ENCODE data around the gene LUC7L.

- TF ChIP-seq, protein P1, sequence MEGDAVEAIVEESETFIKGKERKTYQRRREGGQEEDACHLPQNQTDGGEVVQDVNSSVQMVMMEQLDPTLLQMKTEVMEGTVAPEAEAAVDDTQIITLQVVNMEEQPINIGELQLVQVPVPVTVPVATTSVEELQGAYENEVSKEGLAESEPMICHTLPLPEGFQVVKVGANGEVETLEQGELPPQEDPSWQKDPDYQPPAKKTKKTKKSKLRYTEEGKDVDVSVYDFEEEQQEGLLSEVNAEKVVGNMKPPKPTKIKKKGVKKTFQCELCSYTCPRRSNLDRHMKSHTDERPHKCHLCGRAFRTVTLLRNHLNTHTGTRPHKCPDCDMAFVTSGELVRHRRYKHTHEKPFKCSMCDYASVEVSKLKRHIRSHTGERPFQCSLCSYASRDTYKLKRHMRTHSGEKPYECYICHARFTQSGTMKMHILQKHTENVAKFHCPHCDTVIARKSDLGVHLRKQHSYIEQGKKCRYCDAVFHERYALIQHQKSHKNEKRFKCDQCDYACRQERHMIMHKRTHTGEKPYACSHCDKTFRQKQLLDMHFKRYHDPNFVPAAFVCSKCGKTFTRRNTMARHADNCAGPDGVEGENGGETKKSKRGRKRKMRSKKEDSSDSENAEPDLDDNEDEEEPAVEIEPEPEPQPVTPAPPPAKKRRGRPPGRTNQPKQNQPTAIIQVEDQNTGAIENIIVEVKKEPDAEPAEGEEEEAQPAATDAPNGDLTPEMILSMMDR (IDR thresholded peaks at IDR 0.05; ENCODE audit: insufficient read depth, low read depth, low read length) = no peak
- no peak for TF ChIP-seq EZH2 (IDR thresholded peaks at IDR 0.05; ENCODE audit: insufficient read depth, low read length)
Observed at GRCh38 chr16:228852-229730, at the start of gene LUC7L.
